MCF 10A (cell line): ENCODE data around the gene LPCAT3. TPM values are rescaled to one million over a fixed set of nuclear protein-coding genes. Genes with fewer than 3 reads are reported as not detected.
A peak's percentile ranks its signal among the peaks of the same experiment; 100 is the strongest.

Experiments
- BruUV-seq: library from RNA; stranded (reverse); fragments of 400-500 nt; replicated peaks from 2 replicates; lab custom pipeline; 2021; lab: Mats Ljungman, UMichigan
- CTCF ChIA-PET: fragments of 300-600 bp; sonication (Branson Sonifier 250); formaldehyde crosslinking; extraction: SDS; loops from one replicate; lab custom pipeline; 2021; ENCODE audit warnings: antibody characterized with exemption, inconsistent platforms; lab: Yijun Ruan, JAX
- POLR2A ChIA-PET: fragments of 300-600, 350-650 bp; sonication (Branson Sonifier 250); formaldehyde crosslinking; extraction: SDS; loops from one replicate; lab custom pipeline; 2020; ENCODE audit warnings: antibody characterized with exemption, inconsistent platforms; lab: Yijun Ruan, JAX
- DNase-seq: peaks from one replicate; pipeline ENCODE4 v3.0.0-alpha.2; 2018; ENCODE audit not compliant: unreplicated experiment
- H3K27ac Mint-ChIP-seq: one replicate; pipeline ENCODE4 v1.8.0; 2022; ENCODE audit warnings: mild to moderate bottlenecking, low read depth, mixed read lengths; ENCODE audit not compliant: unreplicated experiment
- H3K27me3 Mint-ChIP-seq: one replicate; pipeline ENCODE4 v1.8.0; 2022; ENCODE audit warnings: mixed read lengths; ENCODE audit not compliant: insufficient read depth, unreplicated experiment
- H3K36me3 Mint-ChIP-seq: one replicate; pipeline ENCODE4 v1.8.0; 2022; ENCODE audit warnings: mild to moderate bottlenecking, moderate library complexity, mixed read lengths; ENCODE audit not compliant: insufficient read depth, unreplicated experiment
- H3K4me1 Mint-ChIP-seq: one replicate; pipeline ENCODE4 v1.8.0; 2022; ENCODE audit warnings: mixed read lengths; ENCODE audit not compliant: insufficient read depth, unreplicated experiment
- H3K4me3 Mint-ChIP-seq: one replicate; pipeline ENCODE4 v1.8.0; 2022; ENCODE audit warnings: mild to moderate bottlenecking, moderate library complexity, mixed read lengths; ENCODE audit not compliant: unreplicated experiment
- H3K9me3 Mint-ChIP-seq: one replicate; pipeline ENCODE4 v1.8.0; 2022; ENCODE audit warnings: mixed read lengths; ENCODE audit not compliant: unreplicated experiment
- intact Hi-C: fragments of 100-400 bp; cut with micrococcal nuclease; formaldehyde crosslinking; loops from 2 replicates; pipeline ENCODE4 v1.14.1; 2022
- total RNA-seq: library from RNA; stranded (reverse); gene quantifications from 2 replicates; pipeline ENCODE4 v1.2.3, GENCODE V29; 2022
- TF ChIP-seq, protein P1 (sequence below): fragments of 200-600 bp; IDR thresholded peaks from one replicate; pipeline ENCODE4 v1.8.0; 2022; ENCODE audit warnings: antibody characterized with exemption, mild to moderate bottlenecking; ENCODE audit not compliant: unreplicated experiment

The LPCAT3 gene
- total RNA-seq, 1 experiment from 2014 or later = 14.4 TPM

GRCh38 chr12:7060353-7060954, 42.2 kb upstream of the LPCAT3 start, which contains the start of gene C1S:
C1S (plus strand) TSS chr12:7060718; CDS start chr12:7061913, 1,195 bp downstream.
- CTCF ChIA-PET = interaction anchor here (0.6 to 7.6 kb wide), 30 partner anchors 10 to 570 kb away, joined by 3 to 123 read pairs (median 4); partner anchors contain the start of genes C12orf57, C1R, C1RL and MLF2
- peaks cover under 1% of the 10 kb centered on the region for H3K27me3 Mint-ChIP-seq
- intact Hi-C loops = loop anchor here (1.0 kb wide), 6 partner anchors 19 to 159 kb away; partner anchors contain the start of genes C1R and C1RL
- H3K4me1 Mint-ChIP-seq = peaks cover 20% of the 10 kb centered on the region
- DNase-seq = peak; percentile 98
- peak within 1 kb of the TSS; percentile 87 for H3K27ac Mint-ChIP-seq
- no peaks in the 10 kb centered on the region for H3K9me3 Mint-ChIP-seq
- H3K36me3 Mint-ChIP-seq = peaks cover 7% of the 10 kb centered on the region
- TF ChIP-seq, protein P1, sequence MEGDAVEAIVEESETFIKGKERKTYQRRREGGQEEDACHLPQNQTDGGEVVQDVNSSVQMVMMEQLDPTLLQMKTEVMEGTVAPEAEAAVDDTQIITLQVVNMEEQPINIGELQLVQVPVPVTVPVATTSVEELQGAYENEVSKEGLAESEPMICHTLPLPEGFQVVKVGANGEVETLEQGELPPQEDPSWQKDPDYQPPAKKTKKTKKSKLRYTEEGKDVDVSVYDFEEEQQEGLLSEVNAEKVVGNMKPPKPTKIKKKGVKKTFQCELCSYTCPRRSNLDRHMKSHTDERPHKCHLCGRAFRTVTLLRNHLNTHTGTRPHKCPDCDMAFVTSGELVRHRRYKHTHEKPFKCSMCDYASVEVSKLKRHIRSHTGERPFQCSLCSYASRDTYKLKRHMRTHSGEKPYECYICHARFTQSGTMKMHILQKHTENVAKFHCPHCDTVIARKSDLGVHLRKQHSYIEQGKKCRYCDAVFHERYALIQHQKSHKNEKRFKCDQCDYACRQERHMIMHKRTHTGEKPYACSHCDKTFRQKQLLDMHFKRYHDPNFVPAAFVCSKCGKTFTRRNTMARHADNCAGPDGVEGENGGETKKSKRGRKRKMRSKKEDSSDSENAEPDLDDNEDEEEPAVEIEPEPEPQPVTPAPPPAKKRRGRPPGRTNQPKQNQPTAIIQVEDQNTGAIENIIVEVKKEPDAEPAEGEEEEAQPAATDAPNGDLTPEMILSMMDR = peak; percentile 70
- peak within 1 kb of the TSS; percentile 63 for H3K4me3 Mint-ChIP-seq
- BruUV-seq = no TSS peak
- POLR2A ChIA-PET = interaction anchor here (0.6 to 5.7 kb wide), 19 partner anchors 9 to 116 kb away, joined by 3 to 96 read pairs (median 4); partner anchors contain the start of genes C12orf57, C1R, C1RL and LPCAT3

GRCh38 chr12:7059780-7060179, 41.5 kb upstream of the LPCAT3 start:
- intact Hi-C loops = loop anchor here (1.0 kb wide), 6 partner anchors 20 to 160 kb away; partner anchors contain the start of genes C1R and C1RL
- no TSS peak for BruUV-seq
- TF ChIP-seq, protein P1 = no peak
- peak overlapping the region; percentile 63 for H3K4me3 Mint-ChIP-seq
- peaks cover 20% of the 10 kb centered on the region for H3K4me1 Mint-ChIP-seq
- ChIA-PET CTCF (interaction anchor here (0.5 to 7.6 kb wide), 16 partner anchors 10 to 187 kb away, joined by 3 to 123 read pairs (median 4); partner anchors contain the start of genes C1R, C1RL, PEX5 and SPSB2), POLR2A (interaction anchor here (0.6 to 5.7 kb wide), 15 partner anchors 17 to 825 kb away, joined by 3 to 96 read pairs (median 6); partner anchors contain the start of genes C12orf57, C1R, C1RL and LPCAT3)
- H3K36me3 Mint-ChIP-seq = peaks cover 7% of the 10 kb centered on the region
- H3K27me3 Mint-ChIP-seq = peaks cover 7% of the 10 kb centered on the region
- peak overlapping the region; percentile 87 for H3K27ac Mint-ChIP-seq
- no peaks in the 10 kb centered on the region for H3K9me3 Mint-ChIP-seq
- DNase-seq = no peak

- CTCF ChIA-PET = interaction anchor here (0.6 to 7.6 kb wide), 17 partner anchors 9 to 186 kb away, joined by 3 to 123 read pairs (median 4); partner anchors contain the start of genes C1R, C1RL, PEX5 and SPSB2
- DNase-seq = no peak
- H3K9me3 Mint-ChIP-seq = no peaks in the 10 kb centered on the region
Observed at GRCh38 chr12:7058850-7059395, 40.6 kb upstream of the LPCAT3 start.

More at GRCh38 chr12:7058850-7059395, 40.6 kb upstream of the LPCAT3 start:
- intact Hi-C loops = no loop called here
- Mint-ChIP-seq H3K4me3 (no peak overlapping the region), H3K4me1 (peaks cover 20% of the 10 kb centered on the region), H3K27ac (peak overlapping the region; percentile 37), H3K27me3 (peaks cover 15% of the 10 kb centered on the region), H3K36me3 (peaks cover 7% of the 10 kb centered on the region)
- BruUV-seq = no TSS peak
- POLR2A ChIA-PET = interaction anchor here (0.8 to 5.7 kb wide), 7 partner anchors 21 to 186 kb away, joined by 3 to 96 read pairs (median 12); partner anchors contain the start of genes C1R, LPCAT3 and SPSB2
- TF ChIP-seq, protein P1 = no peak
